HEK293 (cell line): ENCODE results near the gene TTYH1.

Source experiments
- YY1 ChIP-seq: fragments of 450-650 bp; formaldehyde crosslinking; IDR thresholded peaks from 2 replicates; pipeline ENCODE4 v1.5.1; 2018; ENCODE audit warnings: missing biosample characterization, missing genetic modification characterization
- ZNF175 ChIP-seq: fragments of 450-650 bp; formaldehyde crosslinking; IDR thresholded peaks from 2 replicates; pipeline ENCODE4 v1.5.1; 2016; ENCODE audit warnings: missing biosample characterization, missing genetic modification characterization
- ZNF274 ChIP-seq, 2 experiments: fragments of 200-500 bp in 1 of 2; fragments of 450-650 bp in 1 of 2; sonication (Bioruptor generic) in 1 of 2; formaldehyde crosslinking in 1 of 2; IDR thresholded peaks; 2 replicates each; pipeline versions ENCODE4 v1.5.1 to v1.6.1; 2014 to 2016; ENCODE audit warnings: borderline replicate concordance in 1 of 2, inconsistent platforms in 1 of 2, low read length in 1 of 2, missing biosample characterization in 1 of 2, missing genetic modification characterization in 1 of 2
- TF ChIP-seq, protein P1 (sequence below): fragments of 450-650 bp; formaldehyde crosslinking; IDR thresholded peaks from 2 replicates; pipeline ENCODE4 v1.5.1; 2016; ENCODE audit warnings: missing biosample characterization, missing genetic modification characterization, low read depth
- TF ChIP-seq, protein P2 (sequence below): fragments of 450-650 bp; formaldehyde crosslinking; IDR thresholded peaks from 2 replicates; pipeline ENCODE4 v1.5.1; 2016; ENCODE audit warnings: missing biosample characterization, missing genetic modification characterization

- TF ChIP-seq YY1 (tag by site-specific recombination): no peak
- no peak for TF ChIP-seq ZNF274 (IDR thresholded peaks at IDR 0.05; ENCODE audit: low read length)
- TF ChIP-seq ZNF274 (tag by site-specific recombination; IDR thresholded peaks at IDR 0.05; ENCODE audit: borderline replicate concordance): no peak
- TF ChIP-seq, protein P1, sequence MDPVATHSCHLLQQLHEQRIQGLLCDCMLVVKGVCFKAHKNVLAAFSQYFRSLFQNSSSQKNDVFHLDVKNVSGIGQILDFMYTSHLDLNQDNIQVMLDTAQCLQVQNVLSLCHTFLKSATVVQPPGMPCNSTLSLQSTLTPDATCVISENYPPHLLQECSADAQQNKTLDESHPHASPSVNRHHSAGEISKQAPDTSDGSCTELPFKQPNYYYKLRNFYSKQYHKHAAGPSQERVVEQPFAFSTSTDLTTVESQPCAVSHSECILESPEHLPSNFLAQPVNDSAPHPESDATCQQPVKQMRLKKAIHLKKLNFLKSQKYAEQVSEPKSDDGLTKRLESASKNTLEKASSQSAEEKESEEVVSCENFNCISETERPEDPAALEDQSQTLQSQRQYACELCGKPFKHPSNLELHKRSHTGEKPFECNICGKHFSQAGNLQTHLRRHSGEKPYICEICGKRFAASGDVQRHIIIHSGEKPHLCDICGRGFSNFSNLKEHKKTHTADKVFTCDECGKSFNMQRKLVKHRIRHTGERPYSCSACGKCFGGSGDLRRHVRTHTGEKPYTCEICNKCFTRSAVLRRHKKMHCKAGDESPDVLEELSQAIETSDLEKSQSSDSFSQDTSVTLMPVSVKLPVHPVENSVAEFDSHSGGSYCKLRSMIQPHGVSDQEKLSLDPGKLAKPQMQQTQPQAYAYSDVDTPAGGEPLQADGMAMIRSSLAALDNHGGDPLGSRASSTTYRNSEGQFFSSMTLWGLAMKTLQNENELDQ (tag by site-specific recombination): no peak
- TF ChIP-seq, protein P2, sequence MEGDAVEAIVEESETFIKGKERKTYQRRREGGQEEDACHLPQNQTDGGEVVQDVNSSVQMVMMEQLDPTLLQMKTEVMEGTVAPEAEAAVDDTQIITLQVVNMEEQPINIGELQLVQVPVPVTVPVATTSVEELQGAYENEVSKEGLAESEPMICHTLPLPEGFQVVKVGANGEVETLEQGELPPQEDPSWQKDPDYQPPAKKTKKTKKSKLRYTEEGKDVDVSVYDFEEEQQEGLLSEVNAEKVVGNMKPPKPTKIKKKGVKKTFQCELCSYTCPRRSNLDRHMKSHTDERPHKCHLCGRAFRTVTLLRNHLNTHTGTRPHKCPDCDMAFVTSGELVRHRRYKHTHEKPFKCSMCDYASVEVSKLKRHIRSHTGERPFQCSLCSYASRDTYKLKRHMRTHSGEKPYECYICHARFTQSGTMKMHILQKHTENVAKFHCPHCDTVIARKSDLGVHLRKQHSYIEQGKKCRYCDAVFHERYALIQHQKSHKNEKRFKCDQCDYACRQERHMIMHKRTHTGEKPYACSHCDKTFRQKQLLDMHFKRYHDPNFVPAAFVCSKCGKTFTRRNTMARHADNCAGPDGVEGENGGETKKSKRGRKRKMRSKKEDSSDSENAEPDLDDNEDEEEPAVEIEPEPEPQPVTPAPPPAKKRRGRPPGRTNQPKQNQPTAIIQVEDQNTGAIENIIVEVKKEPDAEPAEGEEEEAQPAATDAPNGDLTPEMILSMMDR: no peak
- TF ChIP-seq ZNF175 (tag by site-specific recombination): no peak
These were observed 46.1 kb upstream of the TTYH1 start for GRCh38 chr19:54369082-54369687.
